Measurements from ENCODE around the gene LDLRAD4. TPM values are rescaled to one million over a fixed set of nuclear protein-coding genes. Genes with fewer than 3 reads are reported as not detected.
A peak's percentile ranks its signal among the peaks of the same experiment; 100 is the strongest.

LDLRAD4 gene
- total and polyA plus RNA-seq, 8 donors, result 14.1 to 26.6 (median 18.8) TPM

DNA sequence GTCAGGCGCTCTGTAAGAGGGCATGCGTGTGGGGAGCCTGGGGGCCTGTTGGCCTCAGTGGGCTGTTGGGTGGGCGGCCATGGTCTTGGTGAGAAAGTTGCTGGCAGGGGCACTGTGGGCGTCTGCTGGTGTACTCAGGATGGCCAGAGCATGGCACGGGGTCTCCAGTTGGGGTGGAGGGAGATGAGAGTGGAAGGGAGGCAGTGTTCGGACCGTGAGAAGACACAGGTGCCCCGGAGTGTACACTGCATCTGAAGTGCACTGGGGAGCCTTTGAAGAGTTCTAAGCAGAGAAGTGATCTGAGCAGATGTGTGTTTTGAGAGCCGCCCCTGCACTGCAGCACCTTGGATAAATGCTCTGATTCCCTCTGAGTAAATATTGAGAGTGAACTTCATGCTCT, 150.8 kb downstream of the LDLRAD4 start:
- H3K27ac ChIP-seq, result no peak overlapping the region
- H3K9me3 ChIP-seq, result no peaks in the 10 kb centered on the region
- DNase-seq (no peak), ATAC-seq (no peak)
- H3K36me3 ChIP-seq, result no peaks in the 10 kb centered on the region
- H3K4me3 ChIP-seq, result no peak overlapping the region
- no peaks in the 10 kb centered on the region for H3K27me3 ChIP-seq
- TF ChIP-seq, protein P1, sequence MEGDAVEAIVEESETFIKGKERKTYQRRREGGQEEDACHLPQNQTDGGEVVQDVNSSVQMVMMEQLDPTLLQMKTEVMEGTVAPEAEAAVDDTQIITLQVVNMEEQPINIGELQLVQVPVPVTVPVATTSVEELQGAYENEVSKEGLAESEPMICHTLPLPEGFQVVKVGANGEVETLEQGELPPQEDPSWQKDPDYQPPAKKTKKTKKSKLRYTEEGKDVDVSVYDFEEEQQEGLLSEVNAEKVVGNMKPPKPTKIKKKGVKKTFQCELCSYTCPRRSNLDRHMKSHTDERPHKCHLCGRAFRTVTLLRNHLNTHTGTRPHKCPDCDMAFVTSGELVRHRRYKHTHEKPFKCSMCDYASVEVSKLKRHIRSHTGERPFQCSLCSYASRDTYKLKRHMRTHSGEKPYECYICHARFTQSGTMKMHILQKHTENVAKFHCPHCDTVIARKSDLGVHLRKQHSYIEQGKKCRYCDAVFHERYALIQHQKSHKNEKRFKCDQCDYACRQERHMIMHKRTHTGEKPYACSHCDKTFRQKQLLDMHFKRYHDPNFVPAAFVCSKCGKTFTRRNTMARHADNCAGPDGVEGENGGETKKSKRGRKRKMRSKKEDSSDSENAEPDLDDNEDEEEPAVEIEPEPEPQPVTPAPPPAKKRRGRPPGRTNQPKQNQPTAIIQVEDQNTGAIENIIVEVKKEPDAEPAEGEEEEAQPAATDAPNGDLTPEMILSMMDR (IDR thresholded peaks at IDR 0.05), result no peak
- intact Hi-C loops (cut with DNase I), result no loop called here
- peaks cover 0 to 3% of the 10 kb centered on the region in 2 donors for H3K4me1 ChIP-seq

DNA sequence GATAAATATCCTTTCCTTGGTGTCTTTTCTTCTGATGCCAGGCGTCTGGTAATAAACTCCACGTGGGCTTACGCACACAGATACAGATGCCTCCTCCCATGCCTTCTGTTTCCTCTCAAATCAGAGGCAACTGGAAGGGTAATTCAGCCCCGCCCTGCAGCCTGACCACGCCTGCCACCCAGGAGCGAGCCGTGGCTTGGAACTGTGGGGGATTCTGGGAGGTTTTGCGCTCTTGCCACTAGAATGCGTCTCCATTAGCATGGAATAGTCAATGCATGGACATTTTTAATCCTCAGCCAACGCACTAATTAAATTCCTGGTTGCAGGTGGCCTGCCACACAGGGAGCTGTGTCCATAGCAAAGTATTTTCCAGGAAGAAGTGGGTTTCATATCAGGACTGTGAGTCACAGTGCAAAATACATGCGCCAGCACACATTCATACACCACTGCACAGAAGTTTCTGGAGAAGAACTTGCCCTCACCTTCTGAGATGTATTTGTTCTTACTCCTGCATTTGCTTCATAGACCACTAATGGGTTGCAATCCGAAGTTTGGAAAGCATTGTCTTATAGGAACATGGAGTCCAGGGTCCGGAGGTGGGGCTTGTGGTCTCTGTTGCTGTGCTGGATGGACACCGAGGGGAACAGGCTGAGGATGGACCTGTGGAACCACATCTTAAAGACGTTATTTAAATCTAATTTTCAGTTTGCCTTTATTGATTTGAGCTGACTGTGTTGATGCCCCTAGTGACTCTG, 151.4 kb downstream of the LDLRAD4 start:
- DNase-seq (no peak), ATAC-seq (peak; percentile 42)
- no peak overlapping the region for H3K27ac ChIP-seq
- H3K27me3 ChIP-seq, result no peaks in the 10 kb centered on the region
- no peaks in the 10 kb centered on the region for H3K36me3 ChIP-seq
- H3K4me1 ChIP-seq, result peaks cover 0 to 8% of the 10 kb centered on the region in 2 donors
- intact Hi-C loops (cut with DNase I), result no loop called here
- no peaks in the 10 kb centered on the region for H3K9me3 ChIP-seq
- no peak overlapping the region for H3K4me3 ChIP-seq
- TF ChIP-seq, protein P1 (IDR thresholded peaks at IDR 0.05), result no peak

DNA sequence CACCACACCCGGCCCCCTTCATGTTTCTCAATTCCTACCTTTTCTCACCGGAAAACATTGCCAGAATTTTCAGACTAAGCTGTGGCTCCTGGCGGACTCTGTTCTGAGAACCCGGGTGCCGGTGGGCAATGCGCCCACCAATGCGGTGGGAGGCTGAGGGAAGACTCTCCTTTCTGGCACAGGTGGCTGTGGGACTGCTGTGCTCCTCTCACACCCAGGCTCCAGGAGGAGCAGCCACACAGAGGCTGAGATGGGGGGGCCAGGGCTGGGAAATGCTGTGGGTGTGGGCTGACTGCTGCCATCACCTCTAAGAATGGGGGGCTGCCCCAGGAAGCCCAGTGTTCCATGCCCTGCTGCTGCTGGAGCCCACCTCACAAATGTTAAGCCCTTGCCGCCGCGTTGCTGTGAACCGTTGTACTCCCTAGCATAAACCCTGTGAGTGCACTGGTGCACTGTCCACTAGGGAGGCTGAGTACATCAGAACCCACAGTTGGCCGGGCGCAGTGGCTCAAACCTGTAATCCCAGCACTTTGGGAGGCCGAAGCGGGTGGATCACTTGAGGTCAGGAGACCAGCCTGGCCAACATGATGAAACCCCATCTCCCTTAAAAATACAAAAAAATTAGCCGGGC, 152.6 kb downstream of the LDLRAD4 start:
- DNase-seq, result no peak

DNA sequence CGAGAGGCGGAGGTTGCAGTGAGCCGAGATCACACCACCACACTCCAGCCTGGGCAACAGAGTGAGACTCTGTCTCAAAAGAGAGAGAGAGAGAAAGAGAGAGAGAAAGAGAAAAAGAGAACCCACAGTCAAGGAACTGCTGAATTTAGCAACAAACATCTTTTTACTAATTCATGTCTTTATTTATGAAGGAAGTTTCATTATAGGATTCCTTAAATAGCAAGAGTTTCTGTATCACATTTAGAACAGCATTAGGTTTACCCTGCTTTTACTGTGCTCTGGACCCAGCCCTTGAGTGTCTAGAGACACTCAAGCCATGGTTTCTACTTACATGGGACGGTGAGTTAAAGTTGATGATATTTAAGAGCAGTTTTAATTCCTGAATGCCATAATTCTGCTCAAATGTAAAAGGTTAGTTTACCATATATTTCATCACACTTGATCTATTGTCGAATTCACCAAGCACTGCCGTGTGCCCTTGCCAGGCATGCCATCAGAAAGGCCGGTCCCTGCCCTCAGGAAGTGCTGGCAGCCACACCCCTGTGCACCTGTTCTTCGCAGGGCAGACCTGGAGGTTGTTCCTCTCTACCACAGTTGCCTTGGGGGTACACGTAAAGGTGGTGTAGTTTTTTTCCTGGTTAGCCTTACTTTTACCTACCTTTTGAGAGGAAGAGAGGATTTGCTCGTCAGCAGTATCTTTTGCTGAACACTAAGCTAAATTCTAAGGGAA, 153.3 kb downstream of the LDLRAD4 start:
- ATAC-seq (no peak), DNase-seq (no peak)
- no peak overlapping the region for H3K27ac ChIP-seq
- intact Hi-C loops (cut with DNase I), result no loop called here
- H3K9me3 ChIP-seq, result no peaks in the 10 kb centered on the region
- peaks cover 0 to 23% of the 10 kb centered on the region in 2 donors for H3K4me1 ChIP-seq
- no peaks in the 10 kb centered on the region for H3K27me3 ChIP-seq
- TF ChIP-seq, protein P1 (IDR thresholded peaks at IDR 0.05), result no peak
- H3K4me3 ChIP-seq, result no peak overlapping the region
- H3K36me3 ChIP-seq, result no peaks in the 10 kb centered on the region

More for the DNA sequence above, 152.6 kb downstream of the LDLRAD4 start:
- H3K4me1 ChIP-seq, result peaks cover 0 to 18% of the 10 kb centered on the region in 2 donors
- no peaks in the 10 kb centered on the region for H3K9me3 ChIP-seq
- TF ChIP-seq, protein P1 (IDR thresholded peaks at IDR 0.05), result no peak
- no peak overlapping the region for H3K4me3 ChIP-seq
- ATAC-seq, result no peak
- H3K27ac ChIP-seq, result no peak overlapping the region
- no peaks in the 10 kb centered on the region for H3K36me3 ChIP-seq
- H3K27me3 ChIP-seq, result no peaks in the 10 kb centered on the region
- intact Hi-C loops (cut with DNase I), result no loop called here

DNA sequence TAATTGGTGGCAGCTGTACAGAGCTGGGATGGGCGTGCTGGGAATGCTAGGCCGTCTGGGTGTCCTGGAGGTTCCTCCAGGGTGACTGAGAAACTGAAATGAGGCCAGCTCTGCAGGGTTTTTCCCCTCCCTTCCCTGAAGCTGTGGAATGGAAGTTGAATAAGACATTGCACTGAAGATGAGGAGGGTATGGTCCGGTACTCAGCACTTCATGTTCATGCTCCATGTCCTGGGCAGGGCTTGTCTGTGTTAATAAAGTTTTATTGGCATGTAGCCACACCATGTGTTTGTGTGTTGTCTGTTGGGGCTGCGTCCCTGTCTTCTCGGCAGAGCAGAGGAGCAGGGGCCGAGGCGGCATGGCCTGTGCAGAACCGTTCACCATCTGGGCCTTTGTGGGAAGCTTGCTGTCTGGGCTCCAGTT, 154.0 kb downstream of the LDLRAD4 start:
- TF ChIP-seq, protein P1 (IDR thresholded peaks at IDR 0.05), result no peak
- H3K27ac ChIP-seq, result no peak overlapping the region
- H3K36me3 ChIP-seq, result no peaks in the 10 kb centered on the region
- H3K27me3 ChIP-seq, result no peaks in the 10 kb centered on the region
- H3K9me3 ChIP-seq, result no peaks in the 10 kb centered on the region
- H3K4me1 ChIP-seq, result peaks cover 0 to 27% of the 10 kb centered on the region in 2 donors
- ATAC-seq, result no peak
- no peak for DNase-seq
- intact Hi-C loops (cut with DNase I), result no loop called here
- H3K4me3 ChIP-seq, result no peak overlapping the region
